NB4 (cell line): ENCODE data around the gene SCO1.

ENCODE experiments used
- MYC ChIP-seq: IDR thresholded peaks from 2 replicates; pipeline ENCODE4 v1.6.1; 2011; ENCODE audit warnings: low read depth, low read length
- POLR2A ChIP-seq: IDR thresholded peaks from 2 replicates; pipeline ENCODE4 v1.6.1; 2011; ENCODE audit warnings: mild to moderate bottlenecking; ENCODE audit not compliant: insufficient read length; ENCODE audit errors: extremely low read depth
- TF ChIP-seq, protein P1 (sequence below): IDR thresholded peaks from one replicate; pipeline ENCODE4 v1.5.1; 2012; ENCODE audit warnings: low read depth, low read length
- TF ChIP-seq, protein P2 (sequence below): IDR thresholded peaks from 2 replicates; pipeline ENCODE4 v1.6.1; 2011; ENCODE audit warnings: low read depth, low read length

DNA sequence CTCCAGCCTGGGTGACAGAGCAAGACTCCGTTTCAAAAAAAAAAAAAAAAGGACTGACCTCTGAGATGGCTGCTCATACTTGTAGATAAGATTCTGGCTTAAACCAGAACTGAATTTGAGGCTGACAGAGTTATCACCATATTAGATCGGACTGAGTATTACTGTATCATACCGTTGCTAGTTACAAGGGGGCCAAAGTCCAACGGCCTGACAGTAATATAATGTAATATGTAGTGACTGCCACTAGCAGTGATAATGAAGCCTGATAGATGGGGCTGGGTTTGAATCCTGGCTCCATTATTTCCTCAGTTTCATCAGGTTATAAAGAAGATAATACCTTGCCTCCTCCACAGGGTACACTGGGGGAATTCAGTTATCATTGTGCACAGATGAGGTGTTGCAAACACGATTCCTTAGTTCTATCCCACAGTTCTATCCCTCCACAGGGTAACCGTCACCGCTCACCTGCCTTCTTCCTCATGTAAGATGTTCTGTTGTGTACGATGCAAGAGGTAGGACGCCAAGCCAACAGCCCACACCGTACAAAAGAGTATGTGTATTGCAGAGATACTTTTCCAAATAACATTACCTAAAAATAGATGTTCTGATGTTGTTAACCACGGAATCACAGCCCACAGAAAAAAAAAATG, 27.3 kb upstream of the SCO1 start:
- TF ChIP-seq, protein P1, sequence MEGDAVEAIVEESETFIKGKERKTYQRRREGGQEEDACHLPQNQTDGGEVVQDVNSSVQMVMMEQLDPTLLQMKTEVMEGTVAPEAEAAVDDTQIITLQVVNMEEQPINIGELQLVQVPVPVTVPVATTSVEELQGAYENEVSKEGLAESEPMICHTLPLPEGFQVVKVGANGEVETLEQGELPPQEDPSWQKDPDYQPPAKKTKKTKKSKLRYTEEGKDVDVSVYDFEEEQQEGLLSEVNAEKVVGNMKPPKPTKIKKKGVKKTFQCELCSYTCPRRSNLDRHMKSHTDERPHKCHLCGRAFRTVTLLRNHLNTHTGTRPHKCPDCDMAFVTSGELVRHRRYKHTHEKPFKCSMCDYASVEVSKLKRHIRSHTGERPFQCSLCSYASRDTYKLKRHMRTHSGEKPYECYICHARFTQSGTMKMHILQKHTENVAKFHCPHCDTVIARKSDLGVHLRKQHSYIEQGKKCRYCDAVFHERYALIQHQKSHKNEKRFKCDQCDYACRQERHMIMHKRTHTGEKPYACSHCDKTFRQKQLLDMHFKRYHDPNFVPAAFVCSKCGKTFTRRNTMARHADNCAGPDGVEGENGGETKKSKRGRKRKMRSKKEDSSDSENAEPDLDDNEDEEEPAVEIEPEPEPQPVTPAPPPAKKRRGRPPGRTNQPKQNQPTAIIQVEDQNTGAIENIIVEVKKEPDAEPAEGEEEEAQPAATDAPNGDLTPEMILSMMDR: no peak
- TF ChIP-seq, protein P2, sequence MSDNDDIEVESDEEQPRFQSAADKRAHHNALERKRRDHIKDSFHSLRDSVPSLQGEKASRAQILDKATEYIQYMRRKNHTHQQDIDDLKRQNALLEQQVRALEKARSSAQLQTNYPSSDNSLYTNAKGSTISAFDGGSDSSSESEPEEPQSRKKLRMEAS: no peak
- TF ChIP-seq POLR2A: no peak
- TF ChIP-seq MYC: no peak
